Fibroblast of lung (primary cell): ENCODE measurements around the gene FGF1. TPM values are rescaled to one million over a fixed set of nuclear protein-coding genes. Genes with fewer than 3 reads are reported as not detected.

Source experiments
- DNase-seq, 2 donors: peaks; one replicate each; pipeline versions ENCODE4 v3.0.0 to v3.0.0-alpha.2; 2010; ENCODE audit warnings: low read depth in 2 of 2
- H2AFZ ChIP-seq: 2 replicates; pipeline ENCODE4 v1.5.1; 2012; ENCODE audit warnings: low read length, control low read depth, inconsistent platforms
- H3K27ac ChIP-seq: 2 replicates; pipeline ENCODE4 v1.5.1; 2011; ENCODE audit warnings: low read length, control low read depth; ENCODE audit not compliant: insufficient read depth
- H3K27me3 ChIP-seq: 2 replicates; pipeline ENCODE4 v1.5.1; 2011; ENCODE audit warnings: mild to moderate bottlenecking, low read length; ENCODE audit not compliant: control insufficient read depth, insufficient read depth
- H3K36me3 ChIP-seq: 2 replicates; pipeline ENCODE4 v1.5.1; 2011; ENCODE audit warnings: low read length; ENCODE audit not compliant: control insufficient read depth, insufficient read depth
- H3K4me1 ChIP-seq: 2 replicates; pipeline ENCODE4 v1.5.1; 2011; ENCODE audit warnings: low read length; ENCODE audit not compliant: control insufficient read depth, insufficient read depth; ENCODE audit errors: extremely low read depth
- H3K4me2 ChIP-seq: 2 replicates; pipeline ENCODE4 v1.5.1; 2011; ENCODE audit warnings: low read length, control low read depth; ENCODE audit not compliant: insufficient read depth; ENCODE audit errors: extremely low read depth
- H3K4me3 ChIP-seq, 4 experiments: fragments of 200-600 bp in 1 of 4; sonication (generic) in 1 of 4; replicated peaks in 1 of 4; 2 replicates each; pipeline ENCODE4 v1.5.1; 2011 to 2016; ENCODE audit warnings: low read length in 4 of 4, low read depth in 3 of 4, mild to moderate bottlenecking in 3 of 4, control low read depth in 2 of 4, inconsistent platforms in 1 of 4, mixed read lengths in 1 of 4; ENCODE audit not compliant: insufficient read depth in 1 of 4; ENCODE audit errors: control extremely low read depth in 1 of 4
- H3K79me2 ChIP-seq: 2 replicates; pipeline ENCODE4 v1.5.1; 2012; ENCODE audit warnings: mild to moderate bottlenecking, low read length, inconsistent platforms; ENCODE audit not compliant: control insufficient read depth, insufficient read depth
- H3K9ac ChIP-seq: 2 replicates; pipeline ENCODE4 v1.5.1; 2011; ENCODE audit warnings: mild to moderate bottlenecking, low read length, control low read depth; ENCODE audit not compliant: insufficient read depth
- H3K9me3 ChIP-seq: 2 replicates; pipeline ENCODE4 v1.5.1; 2012; ENCODE audit warnings: low read depth, low read length; ENCODE audit not compliant: control insufficient read depth, insufficient read depth
- H4K20me1 ChIP-seq: 2 replicates; pipeline ENCODE4 v1.5.1; 2011; ENCODE audit warnings: low read length; ENCODE audit not compliant: control insufficient read depth, insufficient read depth; ENCODE audit errors: extremely low read depth
- EZH2 ChIP-seq: IDR thresholded peaks from 2 replicates; pipeline ENCODE4 v1.5.1; 2012; ENCODE audit warnings: low read length, control low read depth, mild to moderate bottlenecking; ENCODE audit errors: missing control alignments
- polyA plus RNA-seq, 2 donors: library from polyadenylated mRNA; depleted of rRNA in 1 of 2; stranded (reverse) in 1 of 2; unstranded in 1 of 2; fragments of >200 nt; gene quantifications; 2 replicates each; pipeline ENCODE4 v1.2.1, GENCODE V29; 2011 to 2012; ENCODE audit warnings: missing spikeins in 1 of 2
- total RNA-seq: library from RNA; depleted of rRNA; stranded (reverse); fragments of >200 nt; gene quantifications from 2 replicates; pipeline ENCODE4 v1.2.1, GENCODE V29; 2014
- TF ChIP-seq, protein P1 (sequence below), 2 donors: IDR thresholded peaks in 1 of 2; conservative IDR thresholded peaks in 1 of 2; 1 replicate in 1 of 2; 2 replicates in 1 of 2; pipeline ENCODE4 v1.5.1; 2011 to 2012; ENCODE audit warnings: low read length in 2 of 2, control low read depth in 1 of 2, inconsistent platforms in 1 of 2, low read depth in 1 of 2, mild to moderate bottlenecking in 1 of 2

The FGF1 gene
- total and polyA plus RNA-seq, 2 donors (not counting 1 experiment from before 2014, with no cell fraction given) = 3.5 to 17.7 TPM

DNA sequence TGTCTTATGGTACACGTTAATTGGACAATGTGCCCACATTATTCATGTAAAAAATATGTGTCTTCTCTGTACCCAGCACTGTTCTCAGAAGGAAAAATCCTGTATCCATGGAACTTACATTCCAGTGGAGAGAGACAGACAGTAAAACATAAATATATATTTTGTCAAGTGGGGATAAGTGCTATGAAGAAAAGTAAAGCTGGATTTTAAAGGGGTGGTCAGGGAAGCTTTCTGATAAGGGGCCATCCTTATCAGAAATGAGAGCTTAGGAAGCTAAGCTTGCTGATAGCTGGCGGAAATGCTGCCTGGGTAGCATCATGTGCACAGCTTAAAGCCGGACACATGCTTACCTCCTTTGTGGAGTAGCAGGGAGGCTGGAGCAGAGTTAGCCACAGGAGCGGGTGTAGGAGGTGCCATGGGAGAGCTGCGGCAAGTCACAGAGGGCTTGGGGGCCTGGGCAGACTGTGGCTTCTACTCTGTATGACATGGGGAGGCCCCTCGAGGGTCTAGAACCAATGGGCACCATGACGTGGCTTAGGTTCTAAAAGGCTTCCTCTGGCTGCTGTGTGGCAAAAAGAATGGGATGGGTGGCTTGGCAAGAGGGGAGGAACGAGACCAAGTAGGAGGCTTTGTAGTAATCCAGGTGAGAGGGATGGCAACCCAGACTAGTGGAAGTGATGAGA, 141.7 kb downstream of the FGF1 start:
- Histone ChIP-seq H3K27ac (no peak overlapping the region), H3K79me2 (no peaks in the 10 kb centered on the region), H3K4me2 (no peak overlapping the region), H3K9me3 (no peaks in the 10 kb centered on the region), H2AFZ (no peak overlapping the region), H3K36me3 (no peaks in the 10 kb centered on the region), H3K4me1 (peaks cover 11% of the 10 kb centered on the region), H3K4me3 (no peak overlapping the region), H4K20me1 (no peaks in the 10 kb centered on the region), H3K9ac (no peak overlapping the region), H3K27me3 (no peaks in the 10 kb centered on the region)
- peak in 1 of 2 donors; percentile 36 for DNase-seq
- TF ChIP-seq, protein P1, sequence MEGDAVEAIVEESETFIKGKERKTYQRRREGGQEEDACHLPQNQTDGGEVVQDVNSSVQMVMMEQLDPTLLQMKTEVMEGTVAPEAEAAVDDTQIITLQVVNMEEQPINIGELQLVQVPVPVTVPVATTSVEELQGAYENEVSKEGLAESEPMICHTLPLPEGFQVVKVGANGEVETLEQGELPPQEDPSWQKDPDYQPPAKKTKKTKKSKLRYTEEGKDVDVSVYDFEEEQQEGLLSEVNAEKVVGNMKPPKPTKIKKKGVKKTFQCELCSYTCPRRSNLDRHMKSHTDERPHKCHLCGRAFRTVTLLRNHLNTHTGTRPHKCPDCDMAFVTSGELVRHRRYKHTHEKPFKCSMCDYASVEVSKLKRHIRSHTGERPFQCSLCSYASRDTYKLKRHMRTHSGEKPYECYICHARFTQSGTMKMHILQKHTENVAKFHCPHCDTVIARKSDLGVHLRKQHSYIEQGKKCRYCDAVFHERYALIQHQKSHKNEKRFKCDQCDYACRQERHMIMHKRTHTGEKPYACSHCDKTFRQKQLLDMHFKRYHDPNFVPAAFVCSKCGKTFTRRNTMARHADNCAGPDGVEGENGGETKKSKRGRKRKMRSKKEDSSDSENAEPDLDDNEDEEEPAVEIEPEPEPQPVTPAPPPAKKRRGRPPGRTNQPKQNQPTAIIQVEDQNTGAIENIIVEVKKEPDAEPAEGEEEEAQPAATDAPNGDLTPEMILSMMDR (conservative IDR thresholded peaks at IDR 0.05 in 1 of 2, IDR thresholded peaks at IDR 0.05 in 1 of 2; ENCODE audit: low read depth in 1 of 2, low read length in 2 of 2) = no peak
- TF ChIP-seq EZH2 = no peak

DNA sequence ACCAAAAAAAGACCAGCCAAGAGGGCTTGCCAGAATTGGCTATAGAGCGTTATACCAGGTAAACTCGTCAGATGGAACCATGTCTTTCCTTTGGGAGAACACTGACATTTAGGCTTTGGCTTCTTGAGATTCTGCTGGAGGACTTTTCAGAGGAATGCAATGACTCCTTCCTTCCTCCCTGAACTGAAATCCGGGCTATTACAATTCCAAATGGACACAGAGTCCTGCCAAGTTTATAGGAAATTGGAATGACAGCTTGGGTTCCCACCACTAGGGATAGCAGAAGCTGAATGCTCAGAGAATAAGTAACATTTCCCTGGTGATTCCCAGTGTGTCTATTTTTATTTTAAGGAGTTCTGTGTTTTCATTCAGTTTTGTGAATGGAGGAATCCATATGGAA, 143.0 kb downstream of the FGF1 start:
- no peak overlapping the region for H3K4me3 ChIP-seq
- H2AFZ ChIP-seq = no peak overlapping the region
- no peak overlapping the region for H3K9ac ChIP-seq
- H3K36me3 ChIP-seq = no peaks in the 10 kb centered on the region
- no peaks in the 10 kb centered on the region for H3K27me3 ChIP-seq
- H3K4me1 ChIP-seq = peaks cover 11% of the 10 kb centered on the region
- H4K20me1 ChIP-seq = no peaks in the 10 kb centered on the region
- no peak for TF ChIP-seq EZH2
- TF ChIP-seq, protein P1 (conservative IDR thresholded peaks at IDR 0.05 in 1 of 2, IDR thresholded peaks at IDR 0.05 in 1 of 2; ENCODE audit: low read depth in 1 of 2, low read length in 2 of 2) = peak; percentile 16 to 21
- no peaks in the 10 kb centered on the region for H3K9me3 ChIP-seq
- peak; percentile 37 to 51 for DNase-seq
- H3K79me2 ChIP-seq = no peaks in the 10 kb centered on the region
- no peak overlapping the region for H3K27ac ChIP-seq
- no peak overlapping the region for H3K4me2 ChIP-seq

Other genes starting within 250 kb of the FGF1 start
- gene ARHGAP26, start 84.3 kb upstream of the FGF1 start, total RNA-seq = 4.4 and 6.8 TPM in 2 replicates
- gene ARHGAP26, start 84.3 kb upstream of the FGF1 start, polyA plus RNA-seq = 1.8 and 4.1 TPM in 2 replicates